K562 (cell line): Measurements from ENCODE around the gene CHCHD4. TPM values are rescaled to one million over a fixed set of nuclear protein-coding genes. Genes with fewer than 3 reads are reported as not detected.
A peak's percentile ranks its signal among the peaks of the same experiment; 100 is the strongest.

Experiments
- ATAC-seq: fragments of 200-7000 bp; cut with Tn5 transposase; 3 replicates; pipeline ENCODE4 v1.9.1; 2020; ENCODE audit warnings: moderate library complexity
- BruUV-seq: library from RNA; stranded (reverse); fragments of 400-500 nt; replicated peaks from 2 replicates; lab custom pipeline; 2021; lab: Mats Ljungman, UMichigan
- CTCF ChIA-PET: fragments of 300-600 bp; formaldehyde crosslinking; extraction: SDS; loops from one replicate; lab custom pipeline; 2021; ENCODE audit warnings: low intra/inter-chr PET ratio; lab: Yijun Ruan, JAX
- POLR2A ChIA-PET: fragments of 300-600, 350-650 bp; sonication (Branson Sonifier 250); formaldehyde crosslinking; extraction: SDS; loops from one replicate; lab custom pipeline; 2021; ENCODE audit warnings: antibody characterized with exemption, inconsistent platforms; lab: Yijun Ruan, JAX
- DNase-seq, 4 experiments: peaks; one replicate each; pipeline versions ENCODE4 v3.0.0 to v3.0.0-alpha.2; 2011 to 2018; ENCODE audit warnings: low spot score in 3 of 4, mixed read lengths in 3 of 4; ENCODE audit errors: extremely low read depth in 1 of 4
- FAIRE-seq: peaks from 2 replicates; lab custom pipeline; 2011; peaks lifted over from hg19 to GRCh38; lab: Jason Lieb, UNC
- H2AFZ ChIP-seq: 2 replicates; pipeline ENCODE4 v1.6.0; 2011; ENCODE audit warnings: low read depth, low read length, control low read depth, inconsistent platforms
- H3K27ac ChIP-seq: fragments of 200-600 bp; 3 replicates; pipeline ENCODE4 v1.8.0; 2011; ENCODE audit warnings: low read depth, mild to moderate bottlenecking, control low read depth, inconsistent platforms, low read length, moderate library complexity, mixed read lengths; ENCODE audit errors: extremely low read depth
- H3K27me3 ChIP-seq, 2 experiments: fragments of 300-600 bp in 1 of 2; 2 replicates in 1 of 2; 3 replicates in 1 of 2; pipeline versions ENCODE4 v1.6.0 to v1.8.0; 2011; ENCODE audit warnings: inconsistent platforms in 2 of 2, low read length in 2 of 2, mild to moderate bottlenecking in 1 of 2, mixed read lengths in 1 of 2, moderate library complexity in 1 of 2; ENCODE audit not compliant: control insufficient read depth in 2 of 2, insufficient read depth in 2 of 2
- H3K36me3 ChIP-seq: fragments of 300-600 bp; 3 replicates; pipeline ENCODE4 v1.8.0; 2011; ENCODE audit warnings: mild to moderate bottlenecking, low read length, inconsistent platforms; ENCODE audit not compliant: control insufficient read depth, insufficient read depth
- H3K4me1 ChIP-seq, 2 experiments: fragments of 200-600 bp in 1 of 2; replicated peaks in 1 of 2; 2 replicates in 1 of 2; 3 replicates in 1 of 2; pipeline versions ENCODE4 v1.5.1 to v1.8.0; 2011; ENCODE audit warnings: inconsistent platforms in 2 of 2, low read length in 2 of 2, mild to moderate bottlenecking in 1 of 2, mixed read lengths in 1 of 2, moderate library complexity in 1 of 2; ENCODE audit not compliant: control insufficient read depth in 2 of 2, insufficient read depth in 2 of 2
- H3K4me2 ChIP-seq: 2 replicates; pipeline ENCODE4 v1.6.1; 2011; ENCODE audit warnings: low read length, control low read depth, inconsistent platforms, mixed read lengths; ENCODE audit not compliant: insufficient read depth
- H3K4me3 ChIP-seq: fragments of 200-600 bp; sonication (generic), shearing (Covaris generic); 2 replicates; pipeline ENCODE4 v1.5.1; 2016; ENCODE audit warnings: control low read depth, inconsistent platforms
- H3K79me2 ChIP-seq: fragments of 200-600 bp; 3 replicates; pipeline ENCODE4 v1.8.0; 2011; ENCODE audit warnings: low read length, inconsistent platforms; ENCODE audit not compliant: control insufficient read depth, insufficient read depth
- H3K9ac ChIP-seq, 2 experiments: 2 replicates each; pipeline versions ENCODE4 v1.6.0 to v1.6.1; 2011; ENCODE audit warnings: low read depth in 2 of 2, low read length in 2 of 2, control low read depth in 1 of 2, inconsistent platforms in 1 of 2, mild to moderate bottlenecking in 1 of 2, mixed read lengths in 1 of 2; ENCODE audit not compliant: insufficient read depth in 1 of 2
- H3K9me1 ChIP-seq: one replicate; pipeline ENCODE4 v1.6.0; 2011; ENCODE audit warnings: inconsistent platforms, mild to moderate bottlenecking, low read length, moderate library complexity; ENCODE audit not compliant: control insufficient read depth, insufficient read depth
- H3K9me3 ChIP-seq: replicated peaks from 2 replicates; pipeline ENCODE4 v1.5.1; 2011; ENCODE audit warnings: low read depth, low read length, inconsistent platforms; ENCODE audit not compliant: control insufficient read depth, insufficient read depth
- H4K20me1 ChIP-seq: replicated peaks from 2 replicates; pipeline ENCODE4 v1.6.1; 2011; ENCODE audit warnings: low read length, inconsistent platforms, mixed read lengths; ENCODE audit not compliant: control insufficient read depth, insufficient read depth
- ATF3 ChIP-seq, 2 experiments: fragments of 450-650 bp in 1 of 2; sonication (generic) in 1 of 2; formaldehyde crosslinking in 1 of 2; IDR thresholded peaks in 1 of 2; conservative IDR thresholded peaks in 1 of 2; 2 replicates each; pipeline versions ENCODE4 v1.6.1 to v1.8.1; 2016 to 2023; ENCODE audit warnings: mild to moderate bottlenecking in 2 of 2, moderate library complexity in 2 of 2, inconsistent platforms in 1 of 2, missing genetic modification reagents in 1 of 2
- ATF7 ChIP-seq: fragments of 450-650 bp; IDR thresholded peaks from 2 replicates; pipeline ENCODE4 v1.7.1; 2014; ENCODE audit warnings: mild to moderate bottlenecking, moderate library complexity
- CTBP1 ChIP-seq: fragments of 450-650 bp; IDR thresholded peaks from 2 replicates; pipeline ENCODE4 v1.6.1; 2016; ENCODE audit warnings: borderline replicate concordance
- EP300 ChIP-seq: IDR thresholded peaks from 2 replicates; pipeline ENCODE4 v1.6.1; 2012; ENCODE audit warnings: low read length, improper control_type of control experiment
- ETV1 ChIP-seq: fragments of 450-650 bp; conservative IDR thresholded peaks from 2 replicates; pipeline ENCODE4 v1.6.1; 2016; ENCODE audit warnings: missing genetic modification characterization, control low read depth, low read depth, missing compliant biosample characterization
- FOSL1 ChIP-seq: fragments of 200-800 bp; sonication (Bioruptor generic); conservative IDR thresholded peaks from 2 replicates; pipeline ENCODE4 v1.6.1; 2016; ENCODE audit warnings: missing genetic modification characterization, missing compliant biosample characterization
- JUND ChIP-seq, 2 experiments: IDR thresholded peaks; 2 replicates in 1 of 2; 3 replicates in 1 of 2; pipeline ENCODE4 v1.6.1; 2011; ENCODE audit warnings: borderline replicate concordance in 2 of 2, low read depth in 2 of 2, low read length in 2 of 2, improper control_type of control experiment in 1 of 2, missing biosample characterization in 1 of 2, missing genetic modification characterization in 1 of 2, missing genetic modification reagents in 1 of 2
- KAT2B ChIP-seq: IDR thresholded peaks from one replicate; pipeline ENCODE4 v1.6.1; 2012; ENCODE audit warnings: low read depth, mild to moderate bottlenecking, control low read depth, inconsistent platforms, low read length, moderate library complexity
- MEIS2 ChIP-seq: fragments of 450-650 bp; IDR thresholded peaks from 2 replicates; pipeline ENCODE4 v1.6.1; 2014; ENCODE audit warnings: mild to moderate bottlenecking; ENCODE audit not compliant: partially characterized antibody
- MYBL2 ChIP-seq, 2 experiments: fragments of 450-650 bp in 1 of 2; sonication (generic) in 1 of 2; formaldehyde crosslinking in 1 of 2; IDR thresholded peaks; 2 replicates each; pipeline versions ENCODE4 v1.6.1 to v1.8.1; 2017 to 2022; ENCODE audit warnings: borderline replicate concordance in 1 of 2, inconsistent platforms in 1 of 2, low read depth in 1 of 2, mild to moderate bottlenecking in 1 of 2, missing genetic modification reagents in 1 of 2, moderate library complexity in 1 of 2
- NR2C1 ChIP-seq, 2 experiments: fragments of 450-650 bp; IDR thresholded peaks; 2 replicates each; pipeline ENCODE4 v1.6.1; 2017; ENCODE audit warnings: mild to moderate bottlenecking in 2 of 2, antibody characterized with exemption in 1 of 2, inconsistent platforms in 1 of 2, missing compliant biosample characterization in 1 of 2, missing genetic modification characterization in 1 of 2
- POLR2H ChIP-seq: IDR thresholded peaks from 2 replicates; pipeline ENCODE4 v1.6.1; 2016; ENCODE audit warnings: missing genetic modification characterization, low read depth, mild to moderate bottlenecking, control low read depth, missing compliant biosample characterization, moderate library complexity
- ZNF584 ChIP-seq: fragments of 200-800 bp; sonication (Bioruptor generic); IDR thresholded peaks from 2 replicates; pipeline ENCODE4 v1.6.1; 2016; ENCODE audit warnings: low read depth, mild to moderate bottlenecking, missing genetic modification characterization, missing compliant biosample characterization
- ZNF592 ChIP-seq: fragments of 450-650 bp; IDR thresholded peaks from 2 replicates; pipeline ENCODE4 v1.6.1; 2017; ENCODE audit warnings: antibody characterized with exemption, mild to moderate bottlenecking
- ZNF699 ChIP-seq: fragments of 250-450 bp; sonication (Bioruptor Pico); IDR thresholded peaks from 2 replicates; pipeline ENCODE4 v1.8.0; 2021; ENCODE audit warnings: mild to moderate bottlenecking, moderate library complexity; ENCODE audit not compliant: insufficient replicate concordance
- WGBS: fragments of 100-300 bp; shearing (Covaris generic); methylation state at CpG from one replicate; pipeline ENCODE4 v1.1.6; 2016; ENCODE audit warnings: low coverage, mixed read lengths; ENCODE audit not compliant: insufficient coverage; ENCODE audit errors: missing lambda C conversion rate; 5-methylcytosine and 5-hydroxymethylcytosine counted together
- in situ Hi-C: fragments of 300-500 bp; cut with MboI; formaldehyde crosslinking; loops from 4 replicates; pipeline ENCODE4 v1.15.0; 2018; ENCODE audit warnings: inconsistent platforms, mixed read lengths
- intact Hi-C: fragments of 100-400 bp; cut with micrococcal nuclease; formaldehyde crosslinking; loops from 2 replicates; pipeline ENCODE4 v1.14.2; 2022
- polyA plus RNA-seq, 8 experiments: library from polyadenylated mRNA; depleted of rRNA in 4 of 8; stranded (reverse) in 5 of 8; unstranded in 3 of 8; fragments of >200 nt; fragmentation: Nextera tagmentation in 2 of 8; fragmentation: Illumina TruSeq in 1 of 8; extraction: Ambion mirVana in 2 of 8; extraction: Trizol in 1 of 8; gene quantifications; 2 replicates each; pipeline versions ENCODE4 v1.2.1 to v1.2.3, GENCODE V29; 2011 to 2014; ENCODE audit warnings: inconsistent platforms in 1 of 8, missing spikeins in 1 of 8
- total RNA-seq, 7 experiments: library from RNA; depleted of rRNA in 6 of 7; stranded (reverse); fragments of >200 nt in 6 of 7; fragmentation: Illumina TruSeq in 2 of 7; extraction: Trizol in 2 of 7; gene quantifications; 2 replicates each; pipeline versions ENCODE4 v1.2.1 to v1.2.3, GENCODE V29; 2011 to 2021; ENCODE audit warnings: low replicate concordance in 1 of 7

The CHCHD4 gene
- total and polyA plus RNA-seq, 9 of the 15 experiments (the other 6 are each of a cell fraction or from before 2014, with no cell fraction given): 55.4 to 225 (median 77.2) TPM

GRCh38 chr3:14170531-14171159, 46.0 kb upstream of the CHCHD4 start:
- Histone ChIP-seq H3K4me2 (no peak overlapping the region), H3K9me3 (no peaks in the 10 kb centered on the region), H3K27ac (no peak overlapping the region), H4K20me1 (no peaks in the 10 kb centered on the region), H3K36me3 (peaks cover 72% of the 10 kb centered on the region), H3K9ac (no peak overlapping the region), H3K79me2 (peaks cover 22% of the 10 kb centered on the region), H3K27me3 (no peaks in the 10 kb centered on the region), H3K4me1 (peaks cover 5 to 11% of the 10 kb centered on the region in 2 experiments), H3K9me1 (no peaks in the 10 kb centered on the region), H3K4me3 (no peak overlapping the region), H2AFZ (no peak overlapping the region)
- FAIRE-seq (no peak), ATAC-seq (no peak), DNase-seq (no peak)
- ChIA-PET POLR2A (interaction anchor here (1.7 kb wide), 1 partner anchor 9 kb away, joined by 8 read pairs; the partner anchor contains the start of genes LSM3 and XPC), CTCF (no interaction called here)
- intact Hi-C loops: no loop called here
- WGBS: 53% methylated on average over 2 of the region's 2 CpGs
- BruUV-seq: no TSS peak
- in situ Hi-C loops: no loop called here
- TF ChIP-seq ETV1 (tag) (no peak), ZNF592 (peak; percentile 54; the same call in 1 of the 2 replicates), ATF7 (peak; percentile 33; the same call in 1 of the 2 replicates), MYBL2 (IDR thresholded peaks at IDR 0.05; ENCODE audit: low read depth) (no peak), MYBL2 (CRISPR knock-in tag; IDR thresholded peaks at IDR 0.05; ENCODE audit: borderline replicate concordance) (no peak), KAT2B (no peak), ZNF584 (CRISPR knock-in tag) (peak; percentile 79), ATF3 (IDR thresholded peaks at IDR 0.05) (peak; percentile 83), ATF3 (CRISPR knock-in tag; conservative IDR thresholded peaks at IDR 0.05) (no peak), CTBP1 (peak; percentile 47), NR2C1 (IDR thresholded peaks at IDR 0.05) (no peak), NR2C1 (tag; IDR thresholded peaks at IDR 0.05) (0 out of 2 replicates have a peak, but pooled peaks have one; percentile 8), EP300 (peak; percentile 31; the same call in 1 of the 2 replicates), FOSL1 (tag) (peak; percentile 93), ZNF699 (CRISPR knock-in tag) (no peak), JUND (IDR thresholded peaks at IDR 0.05; ENCODE audit: borderline replicate concordance, low read depth, low read length) (peak; percentile 59; the same call in 1 of the 2 replicates), JUND (tag; IDR thresholded peaks at IDR 0.05; ENCODE audit: borderline replicate concordance, low read depth, low read length) (peak; percentile 12; the same call in 1 of the 3 replicates), POLR2H (peak; percentile 70), MEIS2 (peak; percentile 92)
